ENCODE measurements around the gene PLCB4. TPM values are rescaled to one million over a fixed set of nuclear protein-coding genes. Genes with fewer than 3 reads are reported as not detected.

PLCB4 gene
- total and polyA plus RNA-seq, 2 experiments from 2014 or later: 6.5 to 16.1 TPM

DNA sequence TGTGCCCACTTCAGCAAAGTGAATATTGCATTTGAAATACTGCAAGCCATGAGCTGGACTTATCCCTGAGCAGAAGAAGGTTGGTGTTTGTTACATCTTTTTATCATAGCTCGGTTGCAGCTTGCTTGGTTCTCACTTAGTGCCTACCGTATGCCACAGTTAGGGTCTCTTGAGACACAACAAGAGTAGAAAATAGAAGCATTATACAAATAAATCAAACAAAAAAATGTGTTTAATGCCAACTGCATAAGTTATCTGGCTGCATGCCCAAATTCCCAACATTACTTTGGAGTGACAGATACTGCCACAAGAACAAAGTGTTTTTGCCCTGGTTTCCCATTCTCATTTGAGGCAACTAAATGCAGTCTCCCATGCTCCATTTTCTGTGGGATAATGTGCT, 391.6 kb downstream of the PLCB4 start (continued):
- TF ChIP-seq, protein P1, sequence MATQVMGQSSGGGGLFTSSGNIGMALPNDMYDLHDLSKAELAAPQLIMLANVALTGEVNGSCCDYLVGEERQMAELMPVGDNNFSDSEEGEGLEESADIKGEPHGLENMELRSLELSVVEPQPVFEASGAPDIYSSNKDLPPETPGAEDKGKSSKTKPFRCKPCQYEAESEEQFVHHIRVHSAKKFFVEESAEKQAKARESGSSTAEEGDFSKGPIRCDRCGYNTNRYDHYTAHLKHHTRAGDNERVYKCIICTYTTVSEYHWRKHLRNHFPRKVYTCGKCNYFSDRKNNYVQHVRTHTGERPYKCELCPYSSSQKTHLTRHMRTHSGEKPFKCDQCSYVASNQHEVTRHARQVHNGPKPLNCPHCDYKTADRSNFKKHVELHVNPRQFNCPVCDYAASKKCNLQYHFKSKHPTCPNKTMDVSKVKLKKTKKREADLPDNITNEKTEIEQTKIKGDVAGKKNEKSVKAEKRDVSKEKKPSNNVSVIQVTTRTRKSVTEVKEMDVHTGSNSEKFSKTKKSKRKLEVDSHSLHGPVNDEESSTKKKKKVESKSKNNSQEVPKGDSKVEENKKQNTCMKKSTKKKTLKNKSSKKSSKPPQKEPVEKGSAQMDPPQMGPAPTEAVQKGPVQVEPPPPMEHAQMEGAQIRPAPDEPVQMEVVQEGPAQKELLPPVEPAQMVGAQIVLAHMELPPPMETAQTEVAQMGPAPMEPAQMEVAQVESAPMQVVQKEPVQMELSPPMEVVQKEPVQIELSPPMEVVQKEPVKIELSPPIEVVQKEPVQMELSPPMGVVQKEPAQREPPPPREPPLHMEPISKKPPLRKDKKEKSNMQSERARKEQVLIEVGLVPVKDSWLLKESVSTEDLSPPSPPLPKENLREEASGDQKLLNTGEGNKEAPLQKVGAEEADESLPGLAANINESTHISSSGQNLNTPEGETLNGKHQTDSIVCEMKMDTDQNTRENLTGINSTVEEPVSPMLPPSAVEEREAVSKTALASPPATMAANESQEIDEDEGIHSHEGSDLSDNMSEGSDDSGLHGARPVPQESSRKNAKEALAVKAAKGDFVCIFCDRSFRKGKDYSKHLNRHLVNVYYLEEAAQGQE (IDR thresholded peaks at IDR 0.05; ENCODE audit: unreplicated experiment): no peak
- TF ChIP-seq EZH2phosphoT487 (IDR thresholded peaks at IDR 0.05; ENCODE audit: unreplicated experiment) (no peak), STAT1 (IDR thresholded peaks at IDR 0.05; ENCODE audit: unreplicated experiment) (no peak), ZNF331 (CRISPR knock-in tag; IDR thresholded peaks at IDR 0.05; ENCODE audit: low read depth) (no peak), EZH2 (IDR thresholded peaks at IDR 0.05; ENCODE audit: low read depth, unreplicated experiment) (no peak), ZNF114 (CRISPR knock-in tag; IDR thresholded peaks at IDR 0.05) (no peak), POLR2AphosphoS5 (IDR thresholded peaks at IDR 0.05; ENCODE audit: low read depth) (no peak), NANOG (IDR thresholded peaks at IDR 0.05; ENCODE audit: borderline replicate concordance) (no peak)
- TF ChIP-seq, protein P2, sequence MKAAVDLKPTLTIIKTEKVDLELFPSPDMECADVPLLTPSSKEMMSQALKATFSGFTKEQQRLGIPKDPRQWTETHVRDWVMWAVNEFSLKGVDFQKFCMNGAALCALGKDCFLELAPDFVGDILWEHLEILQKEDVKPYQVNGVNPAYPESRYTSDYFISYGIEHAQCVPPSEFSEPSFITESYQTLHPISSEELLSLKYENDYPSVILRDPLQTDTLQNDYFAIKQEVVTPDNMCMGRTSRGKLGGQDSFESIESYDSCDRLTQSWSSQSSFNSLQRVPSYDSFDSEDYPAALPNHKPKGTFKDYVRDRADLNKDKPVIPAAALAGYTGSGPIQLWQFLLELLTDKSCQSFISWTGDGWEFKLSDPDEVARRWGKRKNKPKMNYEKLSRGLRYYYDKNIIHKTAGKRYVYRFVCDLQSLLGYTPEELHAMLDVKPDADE (IDR thresholded peaks at IDR 0.05): no peak
- TF ChIP-seq, protein P3, sequence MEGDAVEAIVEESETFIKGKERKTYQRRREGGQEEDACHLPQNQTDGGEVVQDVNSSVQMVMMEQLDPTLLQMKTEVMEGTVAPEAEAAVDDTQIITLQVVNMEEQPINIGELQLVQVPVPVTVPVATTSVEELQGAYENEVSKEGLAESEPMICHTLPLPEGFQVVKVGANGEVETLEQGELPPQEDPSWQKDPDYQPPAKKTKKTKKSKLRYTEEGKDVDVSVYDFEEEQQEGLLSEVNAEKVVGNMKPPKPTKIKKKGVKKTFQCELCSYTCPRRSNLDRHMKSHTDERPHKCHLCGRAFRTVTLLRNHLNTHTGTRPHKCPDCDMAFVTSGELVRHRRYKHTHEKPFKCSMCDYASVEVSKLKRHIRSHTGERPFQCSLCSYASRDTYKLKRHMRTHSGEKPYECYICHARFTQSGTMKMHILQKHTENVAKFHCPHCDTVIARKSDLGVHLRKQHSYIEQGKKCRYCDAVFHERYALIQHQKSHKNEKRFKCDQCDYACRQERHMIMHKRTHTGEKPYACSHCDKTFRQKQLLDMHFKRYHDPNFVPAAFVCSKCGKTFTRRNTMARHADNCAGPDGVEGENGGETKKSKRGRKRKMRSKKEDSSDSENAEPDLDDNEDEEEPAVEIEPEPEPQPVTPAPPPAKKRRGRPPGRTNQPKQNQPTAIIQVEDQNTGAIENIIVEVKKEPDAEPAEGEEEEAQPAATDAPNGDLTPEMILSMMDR (conservative IDR thresholded peaks at IDR 0.05; ENCODE audit: low read depth in 2 of 2): no peak

DNA sequence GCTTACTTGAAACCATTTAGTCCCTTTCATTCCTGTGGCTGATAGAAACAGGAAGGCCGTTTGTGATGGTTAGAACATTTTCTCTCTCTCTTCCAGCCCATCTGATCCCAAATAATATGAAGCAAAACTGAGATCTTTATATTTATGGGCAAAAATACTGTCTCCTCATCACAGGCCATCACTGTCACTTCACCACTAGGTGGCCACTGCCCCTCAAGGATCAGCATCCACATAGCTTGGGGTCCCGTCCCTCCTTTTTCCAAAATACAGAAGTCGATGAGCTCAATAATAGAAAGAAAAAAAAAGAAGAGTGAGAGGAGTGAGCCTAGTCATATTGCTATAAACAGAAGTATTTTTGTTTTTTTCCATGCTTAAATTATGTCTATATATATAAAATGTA, 399.1 kb downstream of the PLCB4 start:
- peaks cover 3% of the 10 kb centered on the region for H3K27me3 Mint-ChIP-seq (ENCODE audit: insufficient read depth, low read depth, poor library complexity)
- H3K36me3 Mint-ChIP-seq (ENCODE audit: low read depth): peaks cover 11% of the 10 kb centered on the region; the same call in 2 of the 3 replicates
- peaks cover 2% of the 10 kb centered on the region; the same call in 2 of the 3 replicates for H3K4me1 Mint-ChIP-seq
- no peak overlapping the region for H3K4me3 ChIP-seq
- H3K4me2 ChIP-seq: no peak overlapping the region
- H3K9me2 ChIP-seq (ENCODE audit: insufficient read depth): no peaks in the 10 kb centered on the region
- H3K27ac ChIP-seq (ENCODE audit: low read depth): no peak overlapping the region
- H3K36me3 ChIP-seq (ENCODE audit: insufficient read depth): no peaks in the 10 kb centered on the region
- ATAC-seq: peak; percentile 88
- H4K20me1 ChIP-seq (replicated peaks; ENCODE audit: insufficient read depth): no peaks in the 10 kb centered on the region
- no peaks in the 10 kb centered on the region for H3K4me1 ChIP-seq (ENCODE audit: insufficient read depth)
- DNase-seq (ENCODE audit: low spot score): peak; percentile 62
- no peak overlapping the region for H2AFZ ChIP-seq
- H3F3A ChIP-seq (replicated peaks; ENCODE audit: low read depth): no peaks in the 10 kb centered on the region
- no peaks in the 10 kb centered on the region for H3K79me2 ChIP-seq (replicated peaks; ENCODE audit: insufficient read depth)
- H3K27me3 ChIP-seq (ENCODE audit: insufficient read depth): no peaks in the 10 kb centered on the region
- TF ChIP-seq ZNF331 (CRISPR knock-in tag; IDR thresholded peaks at IDR 0.05; ENCODE audit: low read depth): no peak
- TF ChIP-seq, protein P3 (conservative IDR thresholded peaks at IDR 0.05; ENCODE audit: low read depth in 2 of 2): peak; percentile 91 to 94
- H3K4me3 Mint-ChIP-seq: no peak overlapping the region
- peaks cover 16% of the 10 kb centered on the region; the same call in 2 of the 3 replicates for H3K9me3 Mint-ChIP-seq
- no peak overlapping the region for H3K27ac Mint-ChIP-seq

All from GM23338 (cell line).